ENCODE measurements around the gene WASF3.
A peak's percentile ranks its signal among the peaks of the same experiment; 100 is the strongest.

WASF3 gene

GRCh38 chr13:26557393-26558073 lies at the start of gene WASF3:
TSS of gene WASF3 (plus strand) at chr13:26557683. CDS start at chr13:26642271, 84,588 bp downstream.
- intact Hi-C loops (cut with DNase I) = loop anchor here (5.0 kb wide), 1 partner anchor 335 kb away; the partner anchor contains the start of gene RNF6
- DNase-seq = peak; percentile 92 to 99 (median 97)

DNA sequence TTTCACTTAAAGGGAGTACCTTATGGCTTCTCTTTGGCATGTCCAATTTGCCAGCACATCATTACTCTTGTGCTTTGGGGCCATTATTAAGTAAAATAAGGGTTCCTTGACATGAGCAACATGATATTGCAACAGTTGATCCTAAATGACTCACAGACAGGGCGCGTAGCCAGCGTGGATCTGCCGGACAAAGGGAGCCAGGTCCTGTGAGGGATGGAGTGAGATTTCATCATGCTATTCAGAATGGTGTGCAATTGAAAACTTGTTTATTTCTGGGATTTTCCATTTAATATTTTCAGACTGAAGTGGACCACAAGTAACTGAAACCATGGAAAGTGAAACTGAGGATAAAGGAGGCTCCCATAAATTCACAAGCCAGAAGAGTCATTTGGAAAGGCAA lies 48.6 kb upstream of the WASF3 start:
- DNase-seq = peak in 2 of 42 donors; percentile 21 to 43
- intact Hi-C loops (cut with DNase I) = no loop called here

DNA sequence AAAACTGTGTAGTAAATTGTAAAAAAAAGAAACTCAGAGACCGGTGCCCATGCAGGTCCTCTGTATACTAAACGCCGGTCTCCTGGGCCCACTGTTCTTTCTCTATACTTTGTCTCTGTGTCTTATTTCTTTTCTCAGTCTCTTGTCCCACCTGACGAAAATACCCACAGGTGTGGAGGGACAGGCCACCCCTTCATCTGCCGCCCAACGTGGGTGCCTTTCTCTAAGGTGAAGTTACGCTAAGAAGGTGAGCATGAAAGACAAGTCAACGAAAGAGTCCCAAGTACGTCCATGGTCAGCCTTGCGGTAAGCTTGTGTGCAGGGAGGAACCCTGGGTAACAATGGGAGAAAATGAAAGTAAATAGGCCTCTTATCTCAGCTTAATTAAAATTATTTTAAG lies 48.0 kb upstream of the WASF3 start:
- intact Hi-C loops (cut with DNase I) = no loop called here
- no peak for DNase-seq

- intact Hi-C loops (cut with DNase I) = no loop called here
- no peak for DNase-seq
Measured at GRCh38 chr13:26513931-26514330, 43.6 kb upstream of the WASF3 start.

- DNase-seq = no peak
- intact Hi-C loops (cut with DNase I) = no loop called here
Measured at GRCh38 chr13:26515721-26516120, 41.8 kb upstream of the WASF3 start.

- intact Hi-C loops (cut with DNase I) = no loop called here
- DNase-seq = no peak
Measured at GRCh38 chr13:26517936-26518335, 39.5 kb upstream of the WASF3 start.

- intact Hi-C loops (cut with DNase I) = no loop called here
Measured at GRCh38 chr13:26518451-26518959, 39.0 kb upstream of the WASF3 start.

DNA sequence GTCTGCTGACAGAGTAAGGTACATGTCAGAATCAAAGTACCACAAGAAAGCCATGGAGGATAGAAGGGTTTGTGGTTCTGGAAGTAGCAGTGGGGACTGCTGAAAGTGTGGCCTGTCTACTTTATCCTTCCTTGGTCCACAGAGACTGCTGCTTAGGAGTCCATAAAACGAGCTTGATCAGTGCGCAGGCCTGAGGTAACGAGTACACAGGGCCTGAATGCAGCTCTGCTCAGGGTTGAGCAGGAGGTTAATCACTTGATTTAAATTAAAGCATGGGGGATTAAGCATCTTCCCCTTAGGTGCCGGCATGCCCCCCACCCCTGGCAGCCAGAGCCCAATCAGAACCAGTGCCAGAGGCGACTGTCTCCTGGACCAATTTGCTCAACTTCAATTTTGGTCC lies 34.9 kb upstream of the WASF3 start:
- no peak for DNase-seq
- intact Hi-C loops (cut with DNase I) = no loop called here

More at GRCh38 chr13:26518451-26518959, 39.0 kb upstream of the WASF3 start:
- DNase-seq = no peak

GRCh38 chr13:26523007-26523406 lies 34.5 kb upstream of the WASF3 start:
- intact Hi-C loops (cut with DNase I) = no loop called here
- DNase-seq = no peak

DNA sequence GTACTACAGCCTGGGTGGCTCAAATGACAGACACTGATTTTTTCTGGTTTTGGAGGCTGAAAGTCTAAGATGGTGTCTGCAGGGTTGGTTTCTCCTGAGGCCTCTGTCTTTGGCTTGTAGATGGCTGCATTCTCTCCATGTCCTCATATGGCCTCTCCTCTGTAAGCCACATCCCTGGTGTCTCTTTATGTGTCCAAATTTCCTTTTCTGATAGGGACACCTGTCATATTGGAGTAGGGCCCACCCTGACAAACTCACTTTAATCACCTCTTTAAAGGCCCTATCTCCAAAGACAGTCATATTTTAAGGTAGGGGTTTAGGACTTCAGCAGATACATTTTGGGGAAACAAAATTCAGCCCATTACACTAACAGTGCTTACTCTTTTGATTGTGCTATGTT lies 32.0 kb upstream of the WASF3 start:
- intact Hi-C loops (cut with DNase I) = no loop called here
- DNase-seq = no peak

DNA sequence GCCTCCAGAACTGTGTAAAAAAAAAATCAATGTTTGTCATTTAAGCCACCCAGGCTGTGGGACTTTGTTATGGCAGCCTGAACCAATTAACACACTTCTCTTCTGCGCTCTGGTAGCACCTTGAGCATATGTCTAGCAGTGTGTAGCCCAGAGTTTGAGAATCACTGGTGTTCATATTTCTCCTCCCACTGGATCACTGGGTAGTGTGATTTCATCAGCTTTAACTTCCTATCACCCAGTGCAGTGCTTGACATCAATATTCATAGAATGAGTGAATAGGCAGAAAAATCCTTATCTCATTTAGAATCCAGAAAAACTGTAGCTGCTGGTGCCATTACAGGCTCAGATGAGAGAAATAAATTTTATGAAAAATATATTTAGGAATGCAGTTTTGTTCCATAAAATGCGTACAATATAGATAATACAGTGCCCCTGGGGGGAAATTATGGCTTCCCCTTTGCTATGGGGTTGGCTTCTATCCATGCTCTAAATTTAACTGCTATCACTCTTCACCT lies 30.7 kb upstream of the WASF3 start:
- intact Hi-C loops (cut with DNase I) = no loop called here
- no peak for DNase-seq

- DNase-seq = no peak
- intact Hi-C loops (cut with DNase I) = no loop called here
Measured at GRCh38 chr13:26528527-26528926, 29.0 kb upstream of the WASF3 start.

GRCh38 chr13:26529441-26529840 lies 28.0 kb upstream of the WASF3 start:
- intact Hi-C loops (cut with DNase I) = no loop called here
- DNase-seq = peak in 9 of 42 donors; percentile 3 to 50 (median 20)

- intact Hi-C loops (cut with DNase I) = no loop called here
- no peak for DNase-seq
Measured at GRCh38 chr13:26531742-26532141, 25.7 kb upstream of the WASF3 start.

GRCh38 chr13:26534036-26534726 lies 23.3 kb upstream of the WASF3 start:
- DNase-seq = no peak
- intact Hi-C loops (cut with DNase I) = no loop called here

DNA sequence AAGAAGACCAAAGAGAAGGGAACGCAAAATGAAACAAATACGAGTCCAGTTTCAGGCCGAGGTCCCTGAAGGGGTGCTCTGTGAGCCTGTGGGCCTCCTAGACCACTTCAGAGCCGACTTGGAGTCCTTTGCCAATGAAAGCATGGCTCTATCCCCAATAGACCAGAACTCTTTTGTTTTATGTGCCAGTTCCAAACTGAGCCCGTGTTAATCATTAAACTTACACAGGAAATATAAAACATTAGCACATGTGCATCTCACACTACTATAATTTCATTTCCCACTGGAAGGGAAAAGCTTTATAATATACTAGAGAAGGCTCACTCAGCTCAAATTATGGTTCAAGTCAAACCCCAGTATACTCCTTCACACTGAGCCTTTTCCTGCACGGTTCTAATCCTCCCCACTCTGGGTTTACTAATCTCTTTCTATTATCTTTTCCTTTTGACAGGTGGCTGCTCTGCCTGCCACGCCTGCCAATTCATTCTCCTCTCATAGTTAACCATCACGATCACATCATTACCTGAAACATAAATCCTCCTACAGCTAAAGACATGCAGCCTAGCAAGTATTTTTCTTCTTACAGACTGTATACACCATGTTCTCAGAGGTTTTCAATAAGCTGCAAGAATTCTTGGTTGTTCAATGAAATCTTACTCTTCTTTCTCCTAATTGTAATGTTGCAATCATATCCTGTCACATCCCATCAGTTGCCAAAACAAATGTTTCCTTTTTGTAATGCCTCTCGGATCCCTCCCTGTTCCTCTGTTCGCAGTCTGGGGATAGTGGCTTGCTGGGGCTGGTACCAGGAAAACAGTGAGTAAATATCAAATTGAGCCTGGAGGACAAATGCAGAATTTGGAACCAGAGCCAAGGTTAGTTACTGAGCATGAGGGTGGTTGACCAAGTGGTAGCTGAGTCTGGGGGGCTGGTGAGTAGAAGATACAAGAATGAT lies 18.8 kb upstream of the WASF3 start:
- peak in 11 of 42 donors; percentile 5 to 49 (median 23) for DNase-seq
- intact Hi-C loops (cut with DNase I) = no loop called here

DNA sequence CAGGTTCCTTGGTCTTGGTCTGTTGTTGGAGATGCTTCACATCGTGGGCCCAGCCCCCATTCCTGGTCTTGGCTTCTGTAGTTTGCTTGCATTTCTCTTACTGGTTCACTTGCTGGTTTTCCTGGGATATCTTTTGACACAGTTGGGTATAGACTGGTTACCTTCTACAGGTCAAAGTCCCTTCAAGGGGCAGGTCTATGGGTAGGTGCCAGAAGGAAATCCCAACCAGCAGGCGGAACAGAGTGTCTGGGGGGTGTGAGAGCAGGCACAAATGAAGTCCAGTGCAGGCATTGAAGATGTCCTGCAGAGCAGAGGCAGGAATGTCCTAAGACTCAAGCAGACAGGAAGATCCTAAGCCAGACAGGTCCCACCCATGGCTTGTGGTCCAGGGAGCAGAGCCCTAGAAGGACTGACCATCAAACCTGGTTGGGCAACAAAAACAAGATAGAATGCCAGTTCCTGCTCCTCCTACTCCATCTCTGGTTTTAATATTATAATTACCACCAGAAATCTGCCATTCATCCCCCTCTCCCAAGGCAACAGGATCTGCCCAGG lies 17.7 kb upstream of the WASF3 start:
- DNase-seq = no peak
- intact Hi-C loops (cut with DNase I) = no loop called here

- no peak for DNase-seq
- intact Hi-C loops (cut with DNase I) = no loop called here
Measured at GRCh38 chr13:26540334-26540733, 17.1 kb upstream of the WASF3 start.

DNA sequence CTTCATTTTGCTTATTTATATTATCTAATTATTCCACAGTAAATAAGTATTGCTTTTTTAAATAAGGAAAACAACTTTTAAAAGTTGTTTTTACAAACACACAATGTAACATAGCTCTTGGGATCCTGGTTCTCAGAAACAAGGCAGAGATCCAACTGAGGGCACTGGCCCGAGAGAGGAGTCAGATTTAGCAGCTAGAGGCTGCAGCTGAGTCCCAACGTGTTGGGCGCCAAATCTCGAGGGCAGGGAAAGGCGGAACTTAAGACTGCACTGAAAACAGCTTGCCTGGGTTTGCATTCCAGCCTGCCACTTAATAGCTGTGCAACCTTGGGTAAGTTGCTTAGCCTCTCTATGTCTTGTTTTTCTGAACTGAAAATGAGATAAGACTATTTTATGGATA lies 16.4 kb upstream of the WASF3 start:
- no peak for DNase-seq
- intact Hi-C loops (cut with DNase I) = no loop called here
